Breast epithelium (tissue), 3 donors: ENCODE measurements around the gene GRPEL1.
A peak's percentile ranks its signal among the peaks of the same experiment; 100 is the strongest.

Experiments
- CTCF ChIP-seq, 3 donors: fragments of 450-650 bp; IDR thresholded peaks; one replicate each; pipeline ENCODE4 v1.5.1; 2016 to 2017; ENCODE audit warnings: antibody characterized with exemption in 3 of 3, mild to moderate bottlenecking in 3 of 3, moderate library complexity in 3 of 3
- POLR2A ChIP-seq: fragments of 450-650 bp; IDR thresholded peaks from one replicate; pipeline ENCODE4 v1.6.1; 2016; ENCODE audit warnings: antibody characterized with exemption, mild to moderate bottlenecking, moderate library complexity
- POLR2AphosphoS5 ChIP-seq, 3 donors: sonication (generic); formaldehyde crosslinking; IDR thresholded peaks; one replicate each; pipeline ENCODE4 v1.6.1; 2017; ENCODE audit warnings: antibody characterized with exemption in 3 of 3

DNA sequence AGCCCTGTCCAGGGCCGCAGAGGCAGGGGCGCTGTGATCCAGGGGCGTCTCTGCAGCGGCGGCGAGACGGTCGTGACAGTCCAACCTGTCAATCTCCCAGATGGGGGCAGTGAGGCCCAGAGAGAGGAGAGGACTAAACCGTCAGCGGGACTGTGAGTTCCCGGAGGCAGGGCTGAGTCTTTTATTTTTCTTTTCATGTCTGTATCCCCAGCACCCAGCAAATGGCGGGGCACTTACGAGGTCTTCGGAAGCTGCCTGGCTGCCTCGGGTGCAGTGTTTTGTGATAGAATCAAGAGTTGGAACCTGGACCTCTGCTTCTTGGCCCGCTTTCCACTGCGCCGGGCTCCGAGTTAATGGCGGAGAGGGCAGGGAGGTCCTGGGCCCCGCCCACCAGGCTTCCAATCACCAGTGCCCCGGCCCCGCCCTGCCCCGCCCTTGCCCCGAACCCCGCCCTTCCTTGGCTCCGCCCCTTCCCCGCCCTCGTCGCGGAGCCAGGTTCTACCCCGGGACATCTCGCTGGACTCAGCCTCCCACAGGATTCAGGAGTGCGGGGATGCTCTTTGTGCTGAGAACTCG, 35.3 kb upstream of the GRPEL1 start:
- TF ChIP-seq CTCF (IDR thresholded peaks at IDR 0.05) (no peak), POLR2A (peak; percentile 40), POLR2AphosphoS5 (IDR thresholded peaks at IDR 0.05) (peak; percentile 21 to 80 (median 28))
